Measurements from ENCODE around the gene FBXO45.
"Not testable (repeated sequence)": the region's sequence is repeated elsewhere in the genome, so short reads cannot be mapped to it uniquely, and the experiment has no call there.

FBXO45 gene

GRCh38 chr3:196619223-196619622, 50.8 kb downstream of the FBXO45 start:
- DNase-seq (ENCODE audit: low read depth): no peak

GRCh38 chr3:196619627-196620026, 51.2 kb downstream of the FBXO45 start:
- not testable (repeated sequence) for DNase-seq (ENCODE audit: low read depth)

- no peak for DNase-seq (ENCODE audit: low read depth)
These were observed 51.7 kb downstream of the FBXO45 start for GRCh38 chr3:196620161-196620604.

GRCh38 chr3:196620684-196621083, 52.2 kb downstream of the FBXO45 start:
- no peak for DNase-seq (ENCODE audit: low read depth)

GRCh38 chr3:196621611-196622010, 53.2 kb downstream of the FBXO45 start:
- no peak for DNase-seq (ENCODE audit: low read depth)

GRCh38 chr3:196624067-196624790, 55.8 kb downstream of the FBXO45 start:
- no peak for DNase-seq (ENCODE audit: low read depth)

- no peak for DNase-seq (ENCODE audit: low read depth)
These were observed 56.4 kb downstream of the FBXO45 start for GRCh38 chr3:196624907-196625306.

GRCh38 chr3:196625331-196625730, 56.9 kb downstream of the FBXO45 start:
- no peak for DNase-seq (ENCODE audit: low read depth)

GRCh38 chr3:196627918-196628231, 59.4 kb downstream of the FBXO45 start:
- DNase-seq (ENCODE audit: low read depth): no peak

GRCh38 chr3:196629228-196629627, 60.8 kb downstream of the FBXO45 start:
- DNase-seq (ENCODE audit: low read depth): no peak

GRCh38 chr3:196631682-196632045, 63.2 kb downstream of the FBXO45 start:
- DNase-seq (ENCODE audit: low read depth): no peak

- DNase-seq (ENCODE audit: low read depth): peak; percentile 83
These were observed 63.7 kb downstream of the FBXO45 start for GRCh38 chr3:196632046-196632751.

GRCh38 chr3:196633555-196634151, 65.2 kb downstream of the FBXO45 start:
- DNase-seq (ENCODE audit: low read depth): no peak

GRCh38 chr3:196634224-196634623, 65.8 kb downstream of the FBXO45 start:
- no peak for DNase-seq (ENCODE audit: low read depth)

GRCh38 chr3:196634829-196635228, 66.4 kb downstream of the FBXO45 start:
- DNase-seq (ENCODE audit: low read depth): no peak

GRCh38 chr3:196636369-196637349, 68.2 kb downstream of the FBXO45 start:
- no peak for DNase-seq (ENCODE audit: low read depth)

- not testable (repeated sequence) for DNase-seq (ENCODE audit: low read depth)
These were observed 69.5 kb downstream of the FBXO45 start for GRCh38 chr3:196637941-196638340.
